Progenitor cell of endocrine pancreas (in vitro differentiated cells): ENCODE data around the gene MAPK8. TPM values are rescaled to one million over a fixed set of nuclear protein-coding genes. Genes with fewer than 3 reads are reported as not detected.
A peak's percentile ranks its signal among the peaks of the same experiment; 100 is the strongest.

ENCODE experiments used
- DNase-seq: peaks from one replicate; pipeline ENCODE4 v3.0.0; 2021; ENCODE audit warnings: low spot score; ENCODE audit not compliant: unreplicated experiment
- H3K27ac Mint-ChIP-seq: 2 replicates; pipeline ENCODE4 v1.8.0; 2021; ENCODE audit warnings: mild to moderate bottlenecking, moderate library complexity, mixed read lengths
- H3K27me3 Mint-ChIP-seq: 2 replicates; pipeline ENCODE4 v1.8.0; 2021; ENCODE audit warnings: mixed read lengths
- H3K36me3 Mint-ChIP-seq: 2 replicates; pipeline ENCODE4 v1.8.0; 2022; ENCODE audit warnings: mixed read lengths; ENCODE audit not compliant: insufficient read depth
- H3K4me1 Mint-ChIP-seq: 2 replicates; pipeline ENCODE4 v1.8.0; 2021; ENCODE audit warnings: low read depth, mixed read lengths
- H3K4me3 Mint-ChIP-seq: 2 replicates; pipeline ENCODE4 v1.8.0; 2021; ENCODE audit warnings: low read depth, mild to moderate bottlenecking, moderate library complexity, mixed read lengths
- H3K9me3 Mint-ChIP-seq: 2 replicates; pipeline ENCODE4 v1.8.0; 2021; ENCODE audit warnings: low read depth, mixed read lengths
- CTCF ChIP-seq: fragments of 200-600 bp; sonication (generic); IDR thresholded peaks from one replicate; pipeline ENCODE4 v1.5.0; 2021; ENCODE audit warnings: antibody characterized with exemption, mild to moderate bottlenecking; ENCODE audit not compliant: unreplicated experiment
- total RNA-seq: library from RNA; stranded (reverse); gene quantifications from 2 replicates; pipeline ENCODE4 v1.2.1, GENCODE V29; 2021

MAPK8 gene
- total RNA-seq, 1 donor from 2014 or later, result 69.7 TPM

GRCh38 chr10:48366261-48366660 is 59.8 kb downstream of the MAPK8 start:
- H3K27me3 Mint-ChIP-seq, result no peaks in the 10 kb centered on the region
- DNase-seq, result no peak
- H3K4me1 Mint-ChIP-seq, result peaks cover 20% of the 10 kb centered on the region
- H3K9me3 Mint-ChIP-seq, result no peaks in the 10 kb centered on the region
- H3K27ac Mint-ChIP-seq, result no peak overlapping the region
- H3K36me3 Mint-ChIP-seq, result no peaks in the 10 kb centered on the region
- no peak overlapping the region for H3K4me3 Mint-ChIP-seq
- no peak for TF ChIP-seq CTCF

GRCh38 chr10:48369501-48369900 is 63.0 kb downstream of the MAPK8 start:
- Mint-ChIP-seq H3K4me3 (no peak overlapping the region), H3K27ac (no peak overlapping the region), H3K36me3 (peaks cover 20% of the 10 kb centered on the region), H3K9me3 (peaks cover 16% of the 10 kb centered on the region), H3K4me1 (peaks cover 8% of the 10 kb centered on the region), H3K27me3 (no peaks in the 10 kb centered on the region)
- no peak for TF ChIP-seq CTCF
- no peak for DNase-seq

GRCh38 chr10:48377751-48378530 is 71.5 kb downstream of the MAPK8 start:
- no peak for DNase-seq
- no peak for TF ChIP-seq CTCF
- peak overlapping the region; percentile 93 for H3K27ac Mint-ChIP-seq
- peaks cover 11% of the 10 kb centered on the region for H3K4me1 Mint-ChIP-seq
- no peaks in the 10 kb centered on the region for H3K27me3 Mint-ChIP-seq
- peaks cover 27% of the 10 kb centered on the region for H3K9me3 Mint-ChIP-seq
- H3K36me3 Mint-ChIP-seq, result peaks cover 31% of the 10 kb centered on the region
- no peak overlapping the region for H3K4me3 Mint-ChIP-seq

GRCh38 chr10:48378675-48379074 is 72.2 kb downstream of the MAPK8 start:
- TF ChIP-seq CTCF, result no peak
- Mint-ChIP-seq H3K4me1 (peaks cover 17% of the 10 kb centered on the region), H3K4me3 (no peak overlapping the region), H3K9me3 (peaks cover 24% of the 10 kb centered on the region), H3K27me3 (no peaks in the 10 kb centered on the region), H3K27ac (no peak overlapping the region), H3K36me3 (peaks cover 29% of the 10 kb centered on the region)
- DNase-seq, result no peak

GRCh38 chr10:48381971-48382370 is 75.5 kb downstream of the MAPK8 start:
- H3K36me3 Mint-ChIP-seq, result peaks cover 12% of the 10 kb centered on the region
- no peak overlapping the region for H3K27ac Mint-ChIP-seq
- TF ChIP-seq CTCF, result no peak
- DNase-seq, result no peak
- H3K27me3 Mint-ChIP-seq, result no peaks in the 10 kb centered on the region
- peaks cover 3% of the 10 kb centered on the region for H3K9me3 Mint-ChIP-seq
- H3K4me3 Mint-ChIP-seq, result no peak overlapping the region
- peaks cover 15% of the 10 kb centered on the region for H3K4me1 Mint-ChIP-seq
